Ishikawa (cell line): ENCODE measurements around the gene IFI27L2.

Experiments
- CEBPB ChIP-seq: IDR thresholded peaks from 2 replicates; pipeline ENCODE4 v1.6.1; 2012
- CREB1 ChIP-seq: IDR thresholded peaks from 2 replicates; pipeline ENCODE4 v1.6.1; 2012; ENCODE audit warnings: low read depth
- EP300 ChIP-seq: IDR thresholded peaks from 2 replicates; pipeline ENCODE4 v1.6.1; 2012; ENCODE audit warnings: borderline replicate concordance
- FOXM1 ChIP-seq: IDR thresholded peaks from 2 replicates; pipeline ENCODE4 v1.6.1; 2012; ENCODE audit warnings: low read depth, borderline replicate concordance
- RAD21 ChIP-seq: IDR thresholded peaks from 2 replicates; pipeline ENCODE4 v1.6.1; 2012; ENCODE audit warnings: low read depth
- TAF1 ChIP-seq: IDR thresholded peaks from 2 replicates; pipeline ENCODE4 v1.6.1; 2012; ENCODE audit warnings: low read depth, mild to moderate bottlenecking
- TEAD4 ChIP-seq: IDR thresholded peaks from 2 replicates; pipeline ENCODE4 v1.6.1; 2012
- USF1 ChIP-seq: IDR thresholded peaks from 2 replicates; pipeline ENCODE4 v1.6.1; 2012
- YY1 ChIP-seq: IDR thresholded peaks from 2 replicates; pipeline ENCODE4 v1.6.1; 2012; ENCODE audit warnings: low read depth
- ZBTB7A ChIP-seq: IDR thresholded peaks from 2 replicates; pipeline ENCODE4 v1.6.1; 2012; ENCODE audit warnings: low read depth
- TF ChIP-seq, protein P1 (sequence below): IDR thresholded peaks from 2 replicates; pipeline ENCODE4 v1.6.1; 2012; ENCODE audit warnings: low read depth, mild to moderate bottlenecking
- TF ChIP-seq, protein P2 (sequence below): IDR thresholded peaks from 2 replicates; pipeline ENCODE4 v1.6.1; 2012

DNA sequence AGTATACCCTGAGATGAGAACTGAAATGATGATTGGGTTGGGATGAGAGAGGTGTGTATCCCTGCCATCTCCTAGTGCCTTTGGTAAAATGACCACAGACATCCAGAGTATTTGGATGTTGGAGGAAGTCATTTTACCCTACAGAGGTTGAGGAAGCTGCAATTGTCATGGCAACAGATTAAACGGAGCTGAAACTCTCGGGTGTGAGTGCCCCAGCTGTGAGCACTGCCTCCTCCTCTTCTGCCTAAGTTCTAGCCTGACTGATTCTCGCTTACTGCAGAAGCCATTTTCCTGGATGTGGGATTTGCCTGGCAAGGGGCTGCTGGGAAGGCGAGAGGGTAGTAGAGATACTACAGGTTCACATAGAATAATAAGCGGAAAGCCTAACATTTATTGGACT, 34.4 kb upstream of the IFI27L2 start:
- TF ChIP-seq, protein P1, sequence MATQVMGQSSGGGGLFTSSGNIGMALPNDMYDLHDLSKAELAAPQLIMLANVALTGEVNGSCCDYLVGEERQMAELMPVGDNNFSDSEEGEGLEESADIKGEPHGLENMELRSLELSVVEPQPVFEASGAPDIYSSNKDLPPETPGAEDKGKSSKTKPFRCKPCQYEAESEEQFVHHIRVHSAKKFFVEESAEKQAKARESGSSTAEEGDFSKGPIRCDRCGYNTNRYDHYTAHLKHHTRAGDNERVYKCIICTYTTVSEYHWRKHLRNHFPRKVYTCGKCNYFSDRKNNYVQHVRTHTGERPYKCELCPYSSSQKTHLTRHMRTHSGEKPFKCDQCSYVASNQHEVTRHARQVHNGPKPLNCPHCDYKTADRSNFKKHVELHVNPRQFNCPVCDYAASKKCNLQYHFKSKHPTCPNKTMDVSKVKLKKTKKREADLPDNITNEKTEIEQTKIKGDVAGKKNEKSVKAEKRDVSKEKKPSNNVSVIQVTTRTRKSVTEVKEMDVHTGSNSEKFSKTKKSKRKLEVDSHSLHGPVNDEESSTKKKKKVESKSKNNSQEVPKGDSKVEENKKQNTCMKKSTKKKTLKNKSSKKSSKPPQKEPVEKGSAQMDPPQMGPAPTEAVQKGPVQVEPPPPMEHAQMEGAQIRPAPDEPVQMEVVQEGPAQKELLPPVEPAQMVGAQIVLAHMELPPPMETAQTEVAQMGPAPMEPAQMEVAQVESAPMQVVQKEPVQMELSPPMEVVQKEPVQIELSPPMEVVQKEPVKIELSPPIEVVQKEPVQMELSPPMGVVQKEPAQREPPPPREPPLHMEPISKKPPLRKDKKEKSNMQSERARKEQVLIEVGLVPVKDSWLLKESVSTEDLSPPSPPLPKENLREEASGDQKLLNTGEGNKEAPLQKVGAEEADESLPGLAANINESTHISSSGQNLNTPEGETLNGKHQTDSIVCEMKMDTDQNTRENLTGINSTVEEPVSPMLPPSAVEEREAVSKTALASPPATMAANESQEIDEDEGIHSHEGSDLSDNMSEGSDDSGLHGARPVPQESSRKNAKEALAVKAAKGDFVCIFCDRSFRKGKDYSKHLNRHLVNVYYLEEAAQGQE, result no peak
- TF ChIP-seq CREB1 (no peak), RAD21 (no peak), TAF1 (no peak), EP300 (no peak), ZBTB7A (no peak), USF1 (no peak), TEAD4 (no peak), FOXM1 (no peak), CEBPB (no peak), YY1 (no peak)
- TF ChIP-seq, protein P2, sequence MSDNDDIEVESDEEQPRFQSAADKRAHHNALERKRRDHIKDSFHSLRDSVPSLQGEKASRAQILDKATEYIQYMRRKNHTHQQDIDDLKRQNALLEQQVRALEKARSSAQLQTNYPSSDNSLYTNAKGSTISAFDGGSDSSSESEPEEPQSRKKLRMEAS, result no peak
